ENCODE results near the gene MFAP4. TPM values are rescaled to one million over a fixed set of nuclear protein-coding genes. Genes with fewer than 3 reads are reported as not detected.
"Not testable (repeated sequence)": the region's sequence is repeated elsewhere in the genome, so short reads cannot be mapped to it uniquely, and the experiment has no call there.

Gene MFAP4
- total and polyA plus RNA-seq, 9 donors, result 157 to 328 (median 233) TPM

DNA sequence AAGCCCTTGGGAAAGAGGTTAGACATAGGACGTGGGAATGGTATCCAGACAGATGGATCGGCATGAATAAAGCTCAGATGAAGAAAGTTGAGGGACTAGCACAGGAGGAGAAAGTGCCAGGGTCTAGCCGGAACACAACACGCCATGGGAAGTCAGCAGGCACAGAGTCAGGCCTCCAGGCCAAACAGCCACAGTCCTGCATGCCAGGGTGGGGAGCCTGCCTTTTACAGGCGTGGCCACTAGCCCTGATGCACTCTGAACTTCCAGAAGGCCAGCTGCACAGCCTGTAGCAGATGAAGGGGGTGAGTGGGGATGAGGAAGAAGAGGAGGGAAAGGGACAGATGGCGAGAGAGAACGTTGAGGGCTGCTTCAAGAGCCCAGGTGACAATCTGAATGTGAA is 29.6 kb downstream of the MFAP4 start:
- Histone ChIP-seq H3K27ac (ENCODE audit: low read length) (no peak overlapping the region), H3K27me3 (ENCODE audit: control insufficient read depth, insufficient read depth, low read length) (peaks cover 3% of the 10 kb centered on the region), H3K36me3 (ENCODE audit: control insufficient read depth, insufficient read depth, low read length) (peaks cover 14% of the 10 kb centered on the region), H3K4me1 (ENCODE audit: control insufficient read depth, insufficient read depth, low read length) (peaks cover 6% of the 10 kb centered on the region), H3K9me3 (replicated peaks; ENCODE audit: control insufficient read depth, low read depth, low read length) (no peaks in the 10 kb centered on the region), H3K4me3 (ENCODE audit: low read length) (no peak overlapping the region)
- no peak for DNase-seq
- 85% methylated on average over 7 of the region's 7 CpGs for WGBS (ENCODE audit: insufficient coverage)

DNA sequence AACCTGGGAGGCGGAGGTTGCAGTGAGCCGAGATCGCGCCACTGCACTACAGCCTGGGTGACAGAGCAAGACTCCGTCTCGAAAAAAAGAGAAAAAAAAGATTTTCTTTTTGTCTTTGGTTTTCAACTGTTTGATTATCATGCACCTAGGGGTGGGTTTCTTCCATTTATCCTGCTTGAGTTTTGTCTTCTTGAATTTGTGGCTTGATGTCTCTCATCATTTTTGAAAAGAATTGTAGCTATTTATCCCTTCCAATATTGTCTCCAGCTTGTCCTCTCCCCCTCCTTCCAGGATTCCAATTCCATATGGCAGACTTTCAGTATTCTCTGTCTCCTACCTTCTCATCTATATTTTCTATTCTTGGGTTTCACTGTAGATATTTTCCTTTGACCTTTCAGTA is 32.2 kb downstream of the MFAP4 start:
- DNase-seq, result no peak
- WGBS (ENCODE audit: insufficient coverage), result 96% methylated on average over 3 of the region's 6 CpGs

GRCh38 chr17:19353401-19353800 is 33.6 kb downstream of the MFAP4 start:
- H3K27me3 ChIP-seq (ENCODE audit: control insufficient read depth, insufficient read depth, low read length); H3K4me1 ChIP-seq (ENCODE audit: control insufficient read depth, insufficient read depth, low read length); DNase-seq; H3K4me3 ChIP-seq (ENCODE audit: low read length); H3K9me3 ChIP-seq (replicated peaks; ENCODE audit: control insufficient read depth, low read depth, low read length); H3K27ac ChIP-seq (ENCODE audit: low read length): not testable (repeated sequence)
- peaks cover 14% of the 10 kb centered on the region for H3K36me3 ChIP-seq (ENCODE audit: control insufficient read depth, insufficient read depth, low read length)
- WGBS (ENCODE audit: insufficient coverage), result 95% methylated on average over 10 of the region's 11 CpGs

More for the DNA sequence above, 32.2 kb downstream of the MFAP4 start:
- H3K27me3 ChIP-seq (ENCODE audit: control insufficient read depth, insufficient read depth, low read length), result no peaks in the 10 kb centered on the region
- H3K4me3 ChIP-seq (ENCODE audit: low read length), result no peak overlapping the region
- no peaks in the 10 kb centered on the region for H3K9me3 ChIP-seq (replicated peaks; ENCODE audit: control insufficient read depth, low read depth, low read length)
- peaks cover 14% of the 10 kb centered on the region for H3K36me3 ChIP-seq (ENCODE audit: control insufficient read depth, insufficient read depth, low read length)
- no peak overlapping the region for H3K27ac ChIP-seq (ENCODE audit: low read length)
- H3K4me1 ChIP-seq (ENCODE audit: control insufficient read depth, insufficient read depth, low read length), result no peaks in the 10 kb centered on the region

GRCh38 chr17:19348806-19349205 is 38.2 kb downstream of the MFAP4 start:
- Histone ChIP-seq H3K4me1 (ENCODE audit: control insufficient read depth, insufficient read depth, low read length) (peaks cover 22% of the 10 kb centered on the region), H3K27ac (ENCODE audit: low read length) (no peak overlapping the region), H3K27me3 (ENCODE audit: control insufficient read depth, insufficient read depth, low read length) (no peaks in the 10 kb centered on the region), H3K36me3 (ENCODE audit: control insufficient read depth, insufficient read depth, low read length) (peaks cover 3% of the 10 kb centered on the region), H3K4me3 (ENCODE audit: low read length) (no peak overlapping the region), H3K9me3 (replicated peaks; ENCODE audit: control insufficient read depth, low read depth, low read length) (no peaks in the 10 kb centered on the region)
- DNase-seq, result no peak
- 97% methylated on average over 7 of the region's 9 CpGs for WGBS (ENCODE audit: insufficient coverage)

DNA sequence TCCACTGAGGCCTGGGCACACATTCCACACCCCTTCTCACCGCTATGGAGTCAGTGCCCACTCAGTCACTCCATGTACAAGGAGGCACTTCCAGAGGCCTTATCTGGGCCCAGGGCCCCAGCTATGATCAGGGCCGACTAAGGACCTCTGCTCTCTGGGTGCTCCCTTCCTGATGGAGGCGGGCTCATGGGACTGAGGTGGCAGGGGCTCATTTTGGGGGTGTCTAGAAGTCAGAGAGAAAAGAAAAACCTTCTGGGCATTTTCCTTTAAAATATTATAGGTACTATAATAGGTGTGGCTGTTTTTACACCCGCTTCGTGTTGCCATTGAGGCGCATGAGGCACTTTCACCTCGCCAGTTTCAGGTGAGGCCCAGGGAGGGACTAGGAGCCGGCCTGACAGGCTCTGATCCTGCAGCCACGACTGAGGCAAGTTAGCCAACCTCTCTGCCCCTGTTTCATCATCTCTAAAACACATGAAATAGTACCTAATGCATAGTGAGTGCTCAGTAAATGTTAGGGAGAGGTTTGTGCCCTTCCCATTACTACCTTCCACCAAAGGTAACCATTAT is 38.8 kb downstream of the MFAP4 start:
- WGBS (ENCODE audit: insufficient coverage), result 88% methylated on average over 4 of the region's 9 CpGs
- Histone ChIP-seq H3K4me1 (ENCODE audit: control insufficient read depth, insufficient read depth, low read length) (peaks cover 23% of the 10 kb centered on the region), H3K27ac (ENCODE audit: low read length) (no peak overlapping the region), H3K9me3 (replicated peaks; ENCODE audit: control insufficient read depth, low read depth, low read length) (no peaks in the 10 kb centered on the region), H3K36me3 (ENCODE audit: control insufficient read depth, insufficient read depth, low read length) (peaks cover 3% of the 10 kb centered on the region), H3K27me3 (ENCODE audit: control insufficient read depth, insufficient read depth, low read length) (no peaks in the 10 kb centered on the region), H3K4me3 (ENCODE audit: low read length) (no peak overlapping the region)
- no peak for DNase-seq

DNA sequence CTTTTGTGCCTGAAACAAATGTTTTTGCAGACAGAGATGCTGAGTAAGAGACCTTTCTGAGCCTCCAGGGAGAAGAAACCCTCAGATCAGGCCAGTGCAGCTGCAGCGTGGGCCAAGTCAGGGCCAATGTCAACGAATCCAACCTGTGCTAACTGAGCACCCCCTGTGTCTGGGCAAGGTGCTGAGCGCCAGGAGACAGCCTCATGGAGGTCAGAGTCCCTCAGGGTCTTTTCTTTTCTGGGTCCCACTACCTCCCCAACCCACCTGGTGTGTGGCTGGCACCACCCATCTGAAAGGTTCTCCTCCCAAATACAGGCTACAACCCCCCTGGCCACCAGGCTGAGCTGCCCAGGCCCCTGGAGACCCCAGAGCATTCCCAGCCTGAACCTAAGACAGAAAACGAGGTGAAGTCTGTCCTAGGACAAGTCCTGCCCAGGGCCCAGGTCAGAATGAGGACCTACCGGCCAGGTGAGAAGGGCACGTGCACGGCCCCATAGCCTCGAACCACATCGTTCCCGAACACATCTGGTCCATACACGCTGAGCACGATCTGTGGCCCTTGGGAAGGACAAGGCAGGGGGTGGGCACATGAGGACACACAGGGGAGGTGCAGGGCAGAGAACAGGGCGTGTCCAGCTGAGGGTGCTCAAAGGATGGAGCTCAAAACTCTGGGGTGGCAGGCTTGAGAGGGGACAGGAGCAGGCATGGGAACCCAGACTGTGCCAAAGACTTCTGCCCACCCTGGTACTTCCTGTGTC is 39.5 kb downstream of the MFAP4 start:
- DNase-seq, result no peak
- Histone ChIP-seq H3K36me3 (ENCODE audit: control insufficient read depth, insufficient read depth, low read length) (peaks cover 3% of the 10 kb centered on the region), H3K4me1 (ENCODE audit: control insufficient read depth, insufficient read depth, low read length) (peaks cover 28% of the 10 kb centered on the region), H3K27me3 (ENCODE audit: control insufficient read depth, insufficient read depth, low read length) (no peaks in the 10 kb centered on the region), H3K4me3 (ENCODE audit: low read length) (no peak overlapping the region), H3K27ac (ENCODE audit: low read length) (peak overlapping the region; percentile 80), H3K9me3 (replicated peaks; ENCODE audit: control insufficient read depth, low read depth, low read length) (no peaks in the 10 kb centered on the region)
- WGBS (ENCODE audit: insufficient coverage), result 83% methylated on average over 13 of the region's 13 CpGs

GRCh38 chr17:19346351-19347255 is 40.4 kb downstream of the MFAP4 start:
- peaks cover 37% of the 10 kb centered on the region for H3K4me1 ChIP-seq (ENCODE audit: control insufficient read depth, insufficient read depth, low read length)
- H3K9me3 ChIP-seq (replicated peaks; ENCODE audit: control insufficient read depth, low read depth, low read length), result no peaks in the 10 kb centered on the region
- H3K36me3 ChIP-seq (ENCODE audit: control insufficient read depth, insufficient read depth, low read length), result peaks cover 3% of the 10 kb centered on the region
- H3K27ac ChIP-seq (ENCODE audit: low read length), result peak overlapping the region; percentile 80
- no peak overlapping the region for H3K4me3 ChIP-seq (ENCODE audit: low read length)
- DNase-seq, result peak; percentile 93
- H3K27me3 ChIP-seq (ENCODE audit: control insufficient read depth, insufficient read depth, low read length), result no peaks in the 10 kb centered on the region
- 36% methylated on average over 13 of the region's 19 CpGs for WGBS (ENCODE audit: insufficient coverage)

- Histone ChIP-seq H3K4me3 (ENCODE audit: low read length) (no peak overlapping the region), H3K36me3 (ENCODE audit: control insufficient read depth, insufficient read depth, low read length) (peaks cover 3% of the 10 kb centered on the region), H3K27me3 (ENCODE audit: control insufficient read depth, insufficient read depth, low read length) (no peaks in the 10 kb centered on the region), H3K9me3 (replicated peaks; ENCODE audit: control insufficient read depth, low read depth, low read length) (no peaks in the 10 kb centered on the region), H3K4me1 (ENCODE audit: control insufficient read depth, insufficient read depth, low read length) (peaks cover 37% of the 10 kb centered on the region), H3K27ac (ENCODE audit: low read length) (peak overlapping the region; percentile 80)
- no peak for DNase-seq
- WGBS (ENCODE audit: insufficient coverage), result 72% methylated on average over 9 of the region's 13 CpGs
These were observed 41.3 kb downstream of the MFAP4 start for GRCh38 chr17:19345486-19346350.

DNA sequence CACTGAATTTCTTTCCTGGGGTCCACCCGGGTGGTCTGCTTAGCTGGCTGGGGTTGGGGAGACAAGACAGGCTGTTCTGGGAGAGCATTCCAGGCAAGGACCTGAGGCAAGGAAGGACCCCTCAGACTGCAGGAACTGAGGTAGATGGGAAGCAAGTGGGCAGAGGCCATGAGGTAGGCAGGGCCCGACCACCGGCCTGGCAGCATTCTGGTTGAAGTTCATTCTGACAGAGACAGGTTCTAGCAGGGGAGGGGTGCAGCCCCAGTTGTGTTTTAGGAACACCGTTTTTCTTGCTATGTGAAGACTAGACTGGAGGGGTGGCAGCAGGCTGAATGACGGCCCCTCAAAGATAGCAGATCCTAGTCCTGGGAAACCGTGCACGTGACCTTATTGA is 41.9 kb downstream of the MFAP4 start:
- no peak overlapping the region for H3K27ac ChIP-seq (ENCODE audit: low read length)
- 92% methylated on average over 7 of the region's 7 CpGs for WGBS (ENCODE audit: insufficient coverage)
- no peaks in the 10 kb centered on the region for H3K27me3 ChIP-seq (ENCODE audit: control insufficient read depth, insufficient read depth, low read length)
- no peak for DNase-seq
- H3K9me3 ChIP-seq (replicated peaks; ENCODE audit: control insufficient read depth, low read depth, low read length), result no peaks in the 10 kb centered on the region
- H3K36me3 ChIP-seq (ENCODE audit: control insufficient read depth, insufficient read depth, low read length), result peaks cover 3% of the 10 kb centered on the region
- no peak overlapping the region for H3K4me3 ChIP-seq (ENCODE audit: low read length)
- peaks cover 37% of the 10 kb centered on the region for H3K4me1 ChIP-seq (ENCODE audit: control insufficient read depth, insufficient read depth, low read length)
